Gastrocnemius medialis (tissue), 4 donors: ENCODE results near the gene PRDM10.

Source experiments
- CTCF ChIP-seq, 5 experiments: fragments of 450-650 bp in 3 of 5; fragments of 200-600 bp in 2 of 5; sonication (generic) in 2 of 5; IDR thresholded peaks in 4 of 5; conservative IDR thresholded peaks in 1 of 5; 1 replicate in 4 of 5; 2 replicates in 1 of 5; pipeline ENCODE4 v1.5.1; 2016 to 2019; ENCODE audit warnings: antibody characterized with exemption in 5 of 5, mild to moderate bottlenecking in 3 of 5, moderate library complexity in 3 of 5
- POLR2A ChIP-seq, 2 donors: fragments of 450-650 bp; IDR thresholded peaks; one replicate each; pipeline ENCODE4 v1.6.1; 2017; ENCODE audit warnings: antibody characterized with exemption in 2 of 2, mild to moderate bottlenecking in 2 of 2, moderate library complexity in 2 of 2

- TF ChIP-seq CTCF (IDR thresholded peaks at IDR 0.05 in 4 of 5, conservative IDR thresholded peaks at IDR 0.05 in 1 of 5), result no peak
- no peak for TF ChIP-seq POLR2A (IDR thresholded peaks at IDR 0.05)
Measured at GRCh38 chr11:129861702-129862522, 140.7 kb downstream of the PRDM10 start.
